Measurements from ENCODE around the gene BPIFB1.

Gene BPIFB1

DNA sequence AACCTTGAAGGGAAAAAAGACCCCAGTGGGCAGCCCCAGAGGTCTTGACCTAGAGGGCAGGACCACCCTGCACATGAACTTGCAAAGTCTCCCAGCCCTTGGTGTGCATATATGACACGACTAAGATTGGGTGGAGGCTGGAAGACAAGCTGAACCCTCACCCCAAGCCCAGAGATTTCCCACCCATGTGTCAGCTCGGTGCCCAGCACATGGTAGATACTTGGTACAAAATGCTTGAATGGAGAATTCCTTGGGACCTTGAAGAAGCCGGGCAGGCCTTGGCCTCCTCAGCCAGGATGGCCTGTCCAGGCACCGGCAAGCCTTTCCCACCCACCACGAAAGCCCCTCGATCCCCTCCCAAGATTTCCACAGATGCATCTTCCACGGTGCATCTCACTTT lies 50.6 kb downstream of the BPIFB1 start:
- DNase-seq: no peak

GRCh38 chr20:33334111-33334510 lies 51.1 kb downstream of the BPIFB1 start:
- DNase-seq: no peak

GRCh38 chr20:33336375-33336774 lies 53.4 kb downstream of the BPIFB1 start:
- no peak for DNase-seq

DNA sequence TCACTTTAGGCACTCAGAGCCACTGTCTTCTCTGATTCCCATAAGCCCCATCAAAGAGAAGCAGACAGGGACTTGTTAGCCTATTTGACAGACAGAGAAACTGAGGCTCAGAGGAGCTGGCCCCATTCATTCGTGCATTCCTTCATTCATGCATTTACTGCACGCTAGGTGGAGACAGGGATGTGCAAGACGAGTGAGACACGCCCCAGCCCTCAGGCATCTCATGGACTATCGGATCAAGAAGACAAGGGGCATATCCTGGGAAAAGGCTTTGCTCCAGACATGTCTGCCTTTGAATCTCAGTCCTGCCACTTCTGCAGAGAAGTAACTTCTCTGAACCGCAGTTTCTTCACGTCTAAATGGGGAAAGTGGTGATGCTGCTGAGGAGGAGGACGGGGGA lies 54.1 kb downstream of the BPIFB1 start:
- DNase-seq: no peak

DNA sequence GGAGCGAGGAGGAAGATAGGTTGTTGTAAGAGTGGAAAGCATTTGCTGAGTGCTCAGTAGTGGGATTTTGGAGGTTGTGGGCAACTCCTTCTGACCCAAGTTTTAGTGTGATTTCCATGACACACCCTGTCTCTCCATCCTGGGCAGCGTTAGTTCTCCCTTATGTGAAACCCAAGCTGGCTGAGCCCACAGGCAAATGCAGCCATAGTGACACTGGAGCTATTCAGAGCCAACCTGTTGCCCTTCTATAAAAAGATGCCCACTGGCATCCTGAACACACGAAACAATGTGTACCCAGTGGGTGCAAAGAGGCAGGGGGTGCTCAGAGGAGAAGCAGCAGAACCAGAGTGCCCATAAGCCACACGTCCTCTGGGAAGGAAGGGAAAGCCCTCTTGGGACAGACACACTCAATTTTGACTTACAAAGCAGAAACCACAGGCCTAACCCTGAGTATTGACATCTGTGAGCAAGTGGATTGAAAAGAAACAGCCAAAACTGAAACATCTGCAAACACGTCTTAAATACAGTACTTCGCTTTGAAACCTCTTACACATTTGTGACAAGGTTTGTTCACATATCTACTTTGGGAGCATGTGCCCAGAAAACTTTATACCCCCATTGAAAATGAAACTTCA lies 54.6 kb downstream of the BPIFB1 start:
- no peak for DNase-seq

DNA sequence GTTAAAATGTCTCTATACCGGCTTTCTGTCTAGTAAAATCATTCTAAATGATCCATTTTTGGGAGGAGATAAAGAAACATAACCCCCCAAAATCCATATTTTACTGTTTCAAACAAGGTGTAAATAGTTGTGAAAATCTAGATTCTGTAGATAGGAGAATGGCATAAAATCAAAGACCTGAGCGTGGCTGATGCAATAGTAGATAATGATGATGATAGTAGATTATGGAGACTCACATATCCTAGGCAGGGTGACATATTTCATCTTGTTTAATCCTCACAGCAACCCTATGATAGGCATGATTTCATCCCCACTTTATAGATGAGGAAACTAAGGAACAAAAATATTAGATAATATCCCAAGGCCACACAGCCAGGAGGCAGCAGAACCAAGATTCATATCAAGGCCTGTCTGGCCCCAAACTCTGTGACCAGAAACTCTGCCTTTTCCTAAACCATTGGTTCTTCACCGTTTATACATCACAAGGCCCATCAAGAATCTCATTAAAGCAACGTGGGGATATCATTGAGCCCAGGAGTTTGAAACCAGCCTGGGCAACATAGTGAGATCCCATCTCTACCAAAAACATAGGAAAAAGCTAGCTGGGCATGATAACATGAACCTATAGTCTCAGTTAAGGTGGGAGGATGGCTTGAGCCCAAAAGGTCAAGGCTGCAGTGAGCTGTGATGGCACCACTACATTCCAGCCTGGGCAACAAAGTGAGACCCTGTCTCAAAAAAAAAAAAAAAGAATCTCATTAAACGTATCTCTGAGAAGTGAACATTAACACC lies 55.6 kb downstream of the BPIFB1 start:
- no peak for DNase-seq

DNA sequence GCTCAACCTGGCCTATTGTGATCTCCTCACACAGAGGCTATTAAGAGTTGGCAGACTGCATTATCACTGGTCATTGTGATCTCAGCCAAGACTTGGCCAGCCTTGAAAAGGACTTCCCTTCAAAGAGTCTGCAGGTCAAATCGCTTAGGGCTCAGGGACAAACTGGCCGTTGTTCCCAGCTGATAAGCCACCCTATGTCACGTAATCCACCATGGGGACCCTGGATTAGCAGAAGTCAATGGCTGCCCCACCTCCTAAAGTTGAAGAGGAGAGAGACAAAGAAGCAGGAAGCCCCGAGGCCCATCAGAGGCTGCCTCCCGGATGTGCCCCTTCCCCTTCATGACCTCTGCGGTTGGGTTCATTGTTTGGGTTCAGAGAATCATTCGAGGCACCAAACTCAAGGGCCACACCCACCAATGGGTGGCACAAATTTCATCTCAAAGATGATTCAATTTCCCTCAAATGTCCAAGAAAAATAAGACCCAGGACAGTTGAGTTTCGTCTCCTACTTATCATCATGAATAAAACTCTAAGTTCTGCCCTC lies 56.6 kb downstream of the BPIFB1 start:
- no peak for DNase-seq

GRCh38 chr20:33343521-33343920 lies 60.5 kb downstream of the BPIFB1 start:
- DNase-seq: no peak

GRCh38 chr20:33345342-33345741 lies 62.3 kb downstream of the BPIFB1 start:
- DNase-seq: no peak

DNA sequence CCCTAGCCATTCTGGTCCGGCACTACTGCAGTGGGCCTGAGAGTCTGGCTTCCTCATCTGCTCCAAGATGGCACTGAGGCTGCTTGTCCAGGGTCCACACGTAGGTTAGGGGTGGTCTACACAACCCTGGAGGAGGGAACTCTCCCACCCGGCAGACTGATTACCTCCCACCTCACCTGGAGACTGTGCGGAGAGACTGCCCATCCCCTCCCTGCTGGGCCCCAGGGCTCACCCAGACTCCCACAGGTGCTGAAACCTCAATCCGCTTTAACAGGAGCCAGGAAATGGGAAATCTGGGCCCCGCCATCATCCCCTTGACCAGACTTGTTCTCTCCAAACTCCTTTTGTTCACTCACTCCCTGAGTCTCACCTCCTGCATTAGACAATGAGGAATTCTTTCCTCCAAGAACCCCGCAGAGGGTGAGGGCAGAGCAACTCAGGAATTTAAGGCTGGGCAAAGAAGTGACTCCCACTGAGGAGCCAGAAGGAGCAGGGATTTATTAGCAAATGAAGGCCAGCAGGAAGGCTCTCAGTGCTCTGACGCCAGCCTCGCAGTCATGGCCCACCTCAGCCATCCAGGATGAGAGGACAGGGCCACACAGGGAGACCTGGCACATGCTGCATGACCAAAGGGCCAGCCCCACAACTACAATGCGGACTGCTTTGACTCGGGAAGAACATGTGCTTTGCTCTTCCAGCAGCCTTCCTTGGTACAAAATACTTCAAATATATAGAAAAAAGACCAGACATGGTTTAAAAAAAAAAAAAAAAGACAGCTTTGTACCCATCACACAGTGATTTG lies 65.3 kb downstream of the BPIFB1 start:
- DNase-seq: no peak

DNA sequence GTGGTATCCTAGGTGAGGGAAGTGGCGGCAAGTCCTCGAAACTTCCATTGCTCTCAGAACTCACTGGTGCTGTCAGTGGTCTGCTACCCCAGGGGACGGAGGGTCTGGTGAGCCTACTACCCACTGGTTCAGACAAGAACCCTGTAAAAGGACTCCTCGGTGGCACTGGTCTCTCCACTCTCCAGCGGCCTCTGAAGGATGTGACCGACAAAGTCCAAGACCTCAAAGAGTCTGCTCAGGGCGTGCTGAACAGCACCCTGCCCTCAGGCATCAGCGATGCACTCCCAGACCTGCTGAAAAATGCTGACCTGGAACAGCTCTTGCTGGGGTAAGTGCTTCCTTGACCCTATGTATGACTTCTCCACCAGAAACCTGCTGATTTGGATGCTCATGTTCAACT lies 66.5 kb downstream of the BPIFB1 start:
- no peak for DNase-seq

DNA sequence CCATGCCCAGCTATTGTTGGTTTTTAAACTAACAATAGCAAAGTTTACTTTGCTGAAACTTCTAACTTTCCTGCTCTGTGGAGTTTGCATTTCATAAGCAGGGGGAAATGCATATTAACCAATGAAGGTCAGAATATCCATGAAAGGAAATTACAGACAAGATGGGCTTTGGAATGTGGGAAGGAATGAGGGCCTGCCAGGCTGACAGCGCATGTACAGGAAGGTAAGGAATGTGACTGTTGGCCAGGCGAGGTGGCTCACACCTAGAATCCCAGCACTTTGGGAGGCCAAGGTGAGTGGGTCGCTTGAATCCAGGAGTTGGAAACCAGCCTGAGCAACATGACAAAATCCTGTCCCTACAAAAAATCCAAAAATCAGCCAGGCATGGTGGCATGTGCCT lies 68.7 kb downstream of the BPIFB1 start:
- no peak for DNase-seq

GRCh38 chr20:33352258-33353012 lies 69.4 kb downstream of the BPIFB1 start:
- no peak for DNase-seq

DNA sequence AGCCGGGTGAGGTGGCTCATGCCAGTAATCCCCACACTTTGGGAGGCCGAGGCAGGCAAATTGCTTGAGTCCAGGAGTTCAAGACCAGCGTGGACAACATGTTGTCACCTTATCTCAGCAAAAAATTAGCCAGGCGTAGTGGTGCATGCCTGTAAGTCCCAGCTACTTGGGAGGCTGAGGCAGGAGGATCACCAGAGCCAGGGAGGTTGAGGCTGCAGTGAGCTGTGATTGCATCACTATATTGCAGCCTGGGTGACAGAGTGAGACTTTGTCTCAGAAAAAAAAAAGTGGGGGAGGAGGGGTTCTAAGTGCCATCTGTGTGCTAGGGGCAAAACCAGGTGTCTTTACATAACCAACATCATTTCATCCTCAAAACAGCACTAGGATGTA lies 70.0 kb downstream of the BPIFB1 start:
- DNase-seq: no peak
